ENCODE data around the gene KLHL26. TPM values are rescaled to one million over a fixed set of nuclear protein-coding genes. Genes with fewer than 3 reads are reported as not detected.

Gene KLHL26
- total and polyA plus RNA-seq, 2 of the 4 experiments (the other 2 are of a cell fraction): 2.2 to 4.7 TPM

DNA sequence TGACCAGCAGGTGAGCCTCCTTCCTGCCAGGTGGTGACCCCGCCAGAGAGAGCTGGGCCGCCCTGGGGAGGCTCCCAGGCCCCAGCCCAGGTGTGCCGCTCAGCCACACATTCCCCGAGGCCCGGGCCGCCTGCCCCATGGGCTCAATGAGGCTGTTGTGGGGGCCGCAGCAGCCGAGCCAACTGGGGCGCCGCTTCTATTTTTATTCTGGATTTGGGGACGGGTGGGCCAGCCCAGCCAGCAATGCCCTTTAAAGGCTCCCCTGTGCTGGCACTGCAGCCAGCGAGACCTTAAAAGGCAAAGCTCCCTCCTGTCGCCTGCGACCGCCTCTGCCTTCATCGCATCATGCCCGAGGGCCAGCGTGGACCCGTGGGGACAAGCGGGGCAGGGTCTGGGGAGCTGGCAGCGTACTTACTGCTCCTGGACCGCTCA lies 29.0 kb downstream of the KLHL26 start:
- H2BK5ac ChIP-seq (ENCODE audit: low read depth, low read length, poor library complexity, severe bottlenecking): no peak overlapping the region
- H2BK15ac ChIP-seq (ENCODE audit: low read depth, low read length): no peak overlapping the region
- H2AFZ ChIP-seq (replicated peaks; ENCODE audit: low read length, poor library complexity): no peak overlapping the region
- H3K9me3 ChIP-seq (ENCODE audit: control insufficient read depth, insufficient read depth, low read length): no peaks in the 10 kb centered on the region
- DNase-seq: no peak
- TF ChIP-seq RCOR1 (IDR thresholded peaks at IDR 0.05; ENCODE audit: insufficient replicate concordance, low read length): no peak
- no peak for TF ChIP-seq NFE2L2 (IDR thresholded peaks at IDR 0.05; ENCODE audit: low read depth, low read length)
- TF ChIP-seq FOS (IDR thresholded peaks at IDR 0.05; ENCODE audit: low read depth, low read length): no peak
- TF ChIP-seq, protein P1, sequence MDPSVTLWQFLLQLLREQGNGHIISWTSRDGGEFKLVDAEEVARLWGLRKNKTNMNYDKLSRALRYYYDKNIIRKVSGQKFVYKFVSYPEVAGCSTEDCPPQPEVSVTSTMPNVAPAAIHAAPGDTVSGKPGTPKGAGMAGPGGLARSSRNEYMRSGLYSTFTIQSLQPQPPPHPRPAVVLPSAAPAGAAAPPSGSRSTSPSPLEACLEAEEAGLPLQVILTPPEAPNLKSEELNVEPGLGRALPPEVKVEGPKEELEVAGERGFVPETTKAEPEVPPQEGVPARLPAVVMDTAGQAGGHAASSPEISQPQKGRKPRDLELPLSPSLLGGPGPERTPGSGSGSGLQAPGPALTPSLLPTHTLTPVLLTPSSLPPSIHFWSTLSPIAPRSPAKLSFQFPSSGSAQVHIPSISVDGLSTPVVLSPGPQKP (IDR thresholded peaks at IDR 0.05; ENCODE audit: borderline replicate concordance, low read depth, low read length): no peak
- no peak for TF ChIP-seq SMC3 (IDR thresholded peaks at IDR 0.05; ENCODE audit: low read depth, low read length)
- TF ChIP-seq, protein P2, sequence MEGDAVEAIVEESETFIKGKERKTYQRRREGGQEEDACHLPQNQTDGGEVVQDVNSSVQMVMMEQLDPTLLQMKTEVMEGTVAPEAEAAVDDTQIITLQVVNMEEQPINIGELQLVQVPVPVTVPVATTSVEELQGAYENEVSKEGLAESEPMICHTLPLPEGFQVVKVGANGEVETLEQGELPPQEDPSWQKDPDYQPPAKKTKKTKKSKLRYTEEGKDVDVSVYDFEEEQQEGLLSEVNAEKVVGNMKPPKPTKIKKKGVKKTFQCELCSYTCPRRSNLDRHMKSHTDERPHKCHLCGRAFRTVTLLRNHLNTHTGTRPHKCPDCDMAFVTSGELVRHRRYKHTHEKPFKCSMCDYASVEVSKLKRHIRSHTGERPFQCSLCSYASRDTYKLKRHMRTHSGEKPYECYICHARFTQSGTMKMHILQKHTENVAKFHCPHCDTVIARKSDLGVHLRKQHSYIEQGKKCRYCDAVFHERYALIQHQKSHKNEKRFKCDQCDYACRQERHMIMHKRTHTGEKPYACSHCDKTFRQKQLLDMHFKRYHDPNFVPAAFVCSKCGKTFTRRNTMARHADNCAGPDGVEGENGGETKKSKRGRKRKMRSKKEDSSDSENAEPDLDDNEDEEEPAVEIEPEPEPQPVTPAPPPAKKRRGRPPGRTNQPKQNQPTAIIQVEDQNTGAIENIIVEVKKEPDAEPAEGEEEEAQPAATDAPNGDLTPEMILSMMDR (conservative IDR thresholded peaks at IDR 0.05; ENCODE audit: low read depth, low read length): no peak
- CTCF ChIA-PET: no interaction called here
- BruUV-seq (replicated peaks): no TSS peak
- H3K79me1 ChIP-seq (ENCODE audit: low read depth in 1 of 2, low read length in 2 of 2): peaks cover 20 to 37% of the 10 kb centered on the region in 2 experiments; a peak in 3 of 4 replicates
- intact Hi-C loops (cut with micrococcal nuclease): no loop called here
- no peak overlapping the region for H4K91ac ChIP-seq (ENCODE audit: insufficient read depth, low read depth, low read length)
- 74% methylated on average over 11 of the region's 22 CpGs; no CpG with 5 or more reads in 1 of the 2 experiments for WGBS, 2 experiments (ENCODE audit: extremely low coverage in 2 of 2, insufficient read length in 1 of 2)
- dilution Hi-C loops (cut with HindIII; ENCODE audit: low sequenced_read_pairs, unreplicated experiment): no loop called here
- no peak overlapping the region for H3K23ac ChIP-seq (ENCODE audit: low read depth, low read length)
- no peak overlapping the region for H4K8ac ChIP-seq (ENCODE audit: low read depth in 2 of 2, low read length in 2 of 2)
- in situ Hi-C loops (cut with MboI; ENCODE audit: low sequenced_read_pairs): no loop called here
- H3K9me1 ChIP-seq (ENCODE audit: insufficient read depth, low read length): peaks cover 17% of the 10 kb centered on the region
- no peak overlapping the region for H4K5ac ChIP-seq (ENCODE audit: low read depth, low read length)
- H2BK20ac ChIP-seq (ENCODE audit: low read depth, low read length): no peak overlapping the region
- H3K36me3 ChIP-seq (ENCODE audit: control insufficient read depth, insufficient read depth, low read length): peaks cover 26% of the 10 kb centered on the region
- no peak overlapping the region for H3K27ac ChIP-seq (ENCODE audit: insufficient read depth, low read length)
- no peak overlapping the region for H3K14ac ChIP-seq (replicated peaks; ENCODE audit: low read depth, low read length)
- peaks cover 8% of the 10 kb centered on the region for H4K20me1 ChIP-seq (ENCODE audit: insufficient read depth, low read length)
- H3K56ac ChIP-seq (ENCODE audit: extremely low read depth, insufficient read depth, low read length): no peak overlapping the region
- H2AK5ac ChIP-seq (ENCODE audit: low read depth, low read length): no peak overlapping the region
- POLR2A ChIA-PET (ENCODE audit: unreplicated experiment): no interaction called here
- H3K18ac ChIP-seq (ENCODE audit: low read depth, low read length): no peak overlapping the region
- peaks cover 22% of the 10 kb centered on the region for H3K4me1 ChIP-seq (ENCODE audit: control insufficient read depth, insufficient read depth, low read length)
- no peak overlapping the region for H3K9ac ChIP-seq (ENCODE audit: low read depth, low read length)
- H2BK120ac ChIP-seq (ENCODE audit: low read depth, low read length): no peak overlapping the region
- no peak overlapping the region for H2AK9ac ChIP-seq (replicated peaks; ENCODE audit: low read depth, low read length, poor library complexity)
- no peak overlapping the region for H3K4me2 ChIP-seq (ENCODE audit: low read depth, low read length)
- no peak overlapping the region for H3K4me3 ChIP-seq (ENCODE audit: insufficient read depth, low read depth, low read length)
- H3K27me3 ChIP-seq (ENCODE audit: control insufficient read depth, insufficient read depth, low read length): no peaks in the 10 kb centered on the region
- no peak for ATAC-seq (ENCODE audit: low read depth)
- H3K4ac ChIP-seq (ENCODE audit: low read depth, low read length): no peak overlapping the region

All from IMR-90 (cell line).